ENCODE data around the gene BICC1.

The BICC1 gene

GRCh38 chr10:58608826-58609531 lies 96.3 kb downstream of the BICC1 start:
- no peaks in the 10 kb centered on the region for H3K9me2 ChIP-seq (ENCODE audit: low read depth, low read length)
- no peak overlapping the region for H3K27ac ChIP-seq (ENCODE audit: low read depth, low read length, poor library complexity, severe bottlenecking)
- no peaks in the 10 kb centered on the region for H3K4me1 ChIP-seq (ENCODE audit: insufficient read depth, low read length, severe bottlenecking)
- H3K36me3 ChIP-seq (ENCODE audit: insufficient read depth, low read length) = no peaks in the 10 kb centered on the region
- TF ChIP-seq EZH2 (IDR thresholded peaks at IDR 0.05; ENCODE audit: borderline replicate concordance, low read length) = no peak
- no peak for TF ChIP-seq CTCF (IDR thresholded peaks at IDR 0.05; ENCODE audit: low read length)
- H3K4me2 ChIP-seq (ENCODE audit: low read length) = no peak overlapping the region
- H4K20me1 ChIP-seq (ENCODE audit: insufficient read depth, low read length) = no peaks in the 10 kb centered on the region
- H3K4me3 ChIP-seq (ENCODE audit: low read depth, low read length, poor library complexity, severe bottlenecking) = no peak overlapping the region
- no peak overlapping the region for H3K9ac ChIP-seq (ENCODE audit: low read length)
- H3K9me3 ChIP-seq (ENCODE audit: low read length) = no peaks in the 10 kb centered on the region
- no peak overlapping the region for H2AFZ ChIP-seq (ENCODE audit: low read length)
- H3F3A ChIP-seq (ENCODE audit: insufficient read depth, low read length) = no peaks in the 10 kb centered on the region
- no peaks in the 10 kb centered on the region for H3K27me3 ChIP-seq (ENCODE audit: insufficient read depth, low read length)
- no peaks in the 10 kb centered on the region for H3K79me2 ChIP-seq (ENCODE audit: insufficient read depth, low read length)

GRCh38 chr10:58609532-58610150 lies 97.0 kb downstream of the BICC1 start:
- TF ChIP-seq EZH2 (IDR thresholded peaks at IDR 0.05; ENCODE audit: borderline replicate concordance, low read length) (no peak), CTCF (IDR thresholded peaks at IDR 0.05; ENCODE audit: low read length) (no peak)
- Histone ChIP-seq H3K9me3 (ENCODE audit: low read length) (no peaks in the 10 kb centered on the region), H3K4me2 (ENCODE audit: low read length) (no peak overlapping the region), H3K36me3 (ENCODE audit: insufficient read depth, low read length) (no peaks in the 10 kb centered on the region), H3K9me2 (ENCODE audit: low read depth, low read length) (no peaks in the 10 kb centered on the region), H3K27me3 (ENCODE audit: insufficient read depth, low read length) (no peaks in the 10 kb centered on the region), H3K27ac (ENCODE audit: low read depth, low read length, poor library complexity, severe bottlenecking) (no peak overlapping the region), H4K20me1 (ENCODE audit: insufficient read depth, low read length) (no peaks in the 10 kb centered on the region), H3F3A (ENCODE audit: insufficient read depth, low read length) (no peaks in the 10 kb centered on the region), H3K4me1 (ENCODE audit: insufficient read depth, low read length, severe bottlenecking) (no peaks in the 10 kb centered on the region), H3K79me2 (ENCODE audit: insufficient read depth, low read length) (no peaks in the 10 kb centered on the region), H2AFZ (ENCODE audit: low read length) (no peak overlapping the region), H3K9ac (ENCODE audit: low read length) (no peak overlapping the region), H3K4me3 (ENCODE audit: low read depth, low read length, poor library complexity, severe bottlenecking) (no peak overlapping the region)

GRCh38 chr10:58615237-58615935 lies 102.7 kb downstream of the BICC1 start:
- Histone ChIP-seq H3K4me1 (ENCODE audit: insufficient read depth, low read length, severe bottlenecking) (no peaks in the 10 kb centered on the region), H3K27ac (ENCODE audit: low read depth, low read length, poor library complexity, severe bottlenecking) (no peak overlapping the region), H3K4me2 (ENCODE audit: low read length) (no peak overlapping the region), H3K27me3 (ENCODE audit: insufficient read depth, low read length) (no peaks in the 10 kb centered on the region), H3K9ac (ENCODE audit: low read length) (no peak overlapping the region), H3K4me3 (ENCODE audit: low read depth, low read length, poor library complexity, severe bottlenecking) (no peak overlapping the region), H3K36me3 (ENCODE audit: insufficient read depth, low read length) (no peaks in the 10 kb centered on the region), H4K20me1 (ENCODE audit: insufficient read depth, low read length) (no peaks in the 10 kb centered on the region), H3K9me2 (ENCODE audit: low read depth, low read length) (no peaks in the 10 kb centered on the region), H2AFZ (ENCODE audit: low read length) (no peak overlapping the region), H3F3A (ENCODE audit: insufficient read depth, low read length) (no peaks in the 10 kb centered on the region), H3K79me2 (ENCODE audit: insufficient read depth, low read length) (no peaks in the 10 kb centered on the region), H3K9me3 (ENCODE audit: low read length) (no peaks in the 10 kb centered on the region)
- TF ChIP-seq EZH2 (IDR thresholded peaks at IDR 0.05; ENCODE audit: borderline replicate concordance, low read length) (no peak), CTCF (IDR thresholded peaks at IDR 0.05; ENCODE audit: low read length) (no peak)

Measured in OCI-LY1 (cell line).